ENCODE measurements around the gene CKLF.

DNA sequence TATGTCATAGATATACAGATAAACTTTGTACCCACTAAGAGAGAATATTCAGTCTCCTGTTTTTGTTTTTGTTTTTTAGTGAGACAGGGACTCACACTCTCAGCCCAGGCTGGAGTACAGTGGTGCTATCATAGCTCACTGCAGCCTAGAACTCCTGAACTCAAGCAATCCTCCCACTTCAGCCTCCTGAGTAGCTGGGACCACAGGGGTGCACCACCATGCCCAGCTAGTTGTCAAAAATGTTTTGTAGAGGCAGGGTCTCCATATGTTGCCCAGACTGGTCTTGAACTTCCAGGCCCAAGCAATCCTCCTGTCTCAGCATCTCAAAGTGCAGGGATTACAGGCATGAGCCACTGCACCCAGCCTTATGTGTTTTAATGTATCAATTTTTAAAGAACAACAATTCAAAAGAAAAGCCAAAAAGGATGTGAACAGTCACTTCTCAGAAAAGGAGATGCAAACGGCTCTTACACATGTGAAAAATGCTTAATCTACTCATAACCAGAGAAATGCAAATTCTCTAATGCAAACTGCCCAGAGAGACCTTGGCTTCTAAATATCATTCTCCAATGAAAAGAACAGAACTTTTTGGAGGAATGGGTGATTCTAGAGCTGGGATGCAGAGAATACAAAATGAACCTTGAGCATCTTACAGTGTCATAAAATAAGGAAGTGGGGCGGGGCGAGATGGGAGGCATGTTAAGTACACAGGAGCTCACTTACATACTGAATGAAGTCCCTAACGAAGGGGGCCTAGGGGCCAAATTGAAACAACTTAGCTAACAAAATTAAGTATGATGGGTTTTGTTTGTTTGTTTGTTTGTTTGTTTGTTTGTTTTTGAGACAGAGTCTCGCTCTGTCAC is 44.8 kb downstream of the CKLF start:
- TF ChIP-seq, protein P1, sequence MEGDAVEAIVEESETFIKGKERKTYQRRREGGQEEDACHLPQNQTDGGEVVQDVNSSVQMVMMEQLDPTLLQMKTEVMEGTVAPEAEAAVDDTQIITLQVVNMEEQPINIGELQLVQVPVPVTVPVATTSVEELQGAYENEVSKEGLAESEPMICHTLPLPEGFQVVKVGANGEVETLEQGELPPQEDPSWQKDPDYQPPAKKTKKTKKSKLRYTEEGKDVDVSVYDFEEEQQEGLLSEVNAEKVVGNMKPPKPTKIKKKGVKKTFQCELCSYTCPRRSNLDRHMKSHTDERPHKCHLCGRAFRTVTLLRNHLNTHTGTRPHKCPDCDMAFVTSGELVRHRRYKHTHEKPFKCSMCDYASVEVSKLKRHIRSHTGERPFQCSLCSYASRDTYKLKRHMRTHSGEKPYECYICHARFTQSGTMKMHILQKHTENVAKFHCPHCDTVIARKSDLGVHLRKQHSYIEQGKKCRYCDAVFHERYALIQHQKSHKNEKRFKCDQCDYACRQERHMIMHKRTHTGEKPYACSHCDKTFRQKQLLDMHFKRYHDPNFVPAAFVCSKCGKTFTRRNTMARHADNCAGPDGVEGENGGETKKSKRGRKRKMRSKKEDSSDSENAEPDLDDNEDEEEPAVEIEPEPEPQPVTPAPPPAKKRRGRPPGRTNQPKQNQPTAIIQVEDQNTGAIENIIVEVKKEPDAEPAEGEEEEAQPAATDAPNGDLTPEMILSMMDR (IDR thresholded peaks at IDR 0.05; ENCODE audit: low read depth, low read length, missing input control): no peak
- TF ChIP-seq TAF1 (conservative IDR thresholded peaks at IDR 0.05) (no peak), SP1 (IDR thresholded peaks at IDR 0.05) (no peak), GABPA (IDR thresholded peaks at IDR 0.05 in 1 of 2, conservative IDR thresholded peaks at IDR 0.05 in 1 of 2) (no peak), HNF4G (IDR thresholded peaks at IDR 0.05) (no peak), RAD21 (IDR thresholded peaks at IDR 0.05) (no peak), NR2F2 (IDR thresholded peaks at IDR 0.05) (no peak), YY1 (IDR thresholded peaks at IDR 0.05) (no peak), RXRA (IDR thresholded peaks at IDR 0.05) (no peak)
- TF ChIP-seq, protein P2, sequence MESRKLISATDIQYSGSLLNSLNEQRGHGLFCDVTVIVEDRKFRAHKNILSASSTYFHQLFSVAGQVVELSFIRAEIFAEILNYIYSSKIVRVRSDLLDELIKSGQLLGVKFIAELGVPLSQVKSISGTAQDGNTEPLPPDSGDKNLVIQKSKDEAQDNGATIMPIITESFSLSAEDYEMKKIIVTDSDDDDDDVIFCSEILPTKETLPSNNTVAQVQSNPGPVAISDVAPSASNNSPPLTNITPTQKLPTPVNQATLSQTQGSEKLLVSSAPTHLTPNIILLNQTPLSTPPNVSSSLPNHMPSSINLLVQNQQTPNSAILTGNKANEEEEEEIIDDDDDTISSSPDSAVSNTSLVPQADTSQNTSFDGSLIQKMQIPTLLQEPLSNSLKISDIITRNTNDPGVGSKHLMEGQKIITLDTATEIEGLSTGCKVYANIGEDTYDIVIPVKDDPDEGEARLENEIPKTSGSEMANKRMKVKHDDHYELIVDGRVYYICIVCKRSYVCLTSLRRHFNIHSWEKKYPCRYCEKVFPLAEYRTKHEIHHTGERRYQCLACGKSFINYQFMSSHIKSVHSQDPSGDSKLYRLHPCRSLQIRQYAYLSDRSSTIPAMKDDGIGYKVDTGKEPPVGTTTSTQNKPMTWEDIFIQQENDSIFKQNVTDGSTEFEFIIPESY (IDR thresholded peaks at IDR 0.05): no peak
- TF ChIP-seq, protein P3, sequence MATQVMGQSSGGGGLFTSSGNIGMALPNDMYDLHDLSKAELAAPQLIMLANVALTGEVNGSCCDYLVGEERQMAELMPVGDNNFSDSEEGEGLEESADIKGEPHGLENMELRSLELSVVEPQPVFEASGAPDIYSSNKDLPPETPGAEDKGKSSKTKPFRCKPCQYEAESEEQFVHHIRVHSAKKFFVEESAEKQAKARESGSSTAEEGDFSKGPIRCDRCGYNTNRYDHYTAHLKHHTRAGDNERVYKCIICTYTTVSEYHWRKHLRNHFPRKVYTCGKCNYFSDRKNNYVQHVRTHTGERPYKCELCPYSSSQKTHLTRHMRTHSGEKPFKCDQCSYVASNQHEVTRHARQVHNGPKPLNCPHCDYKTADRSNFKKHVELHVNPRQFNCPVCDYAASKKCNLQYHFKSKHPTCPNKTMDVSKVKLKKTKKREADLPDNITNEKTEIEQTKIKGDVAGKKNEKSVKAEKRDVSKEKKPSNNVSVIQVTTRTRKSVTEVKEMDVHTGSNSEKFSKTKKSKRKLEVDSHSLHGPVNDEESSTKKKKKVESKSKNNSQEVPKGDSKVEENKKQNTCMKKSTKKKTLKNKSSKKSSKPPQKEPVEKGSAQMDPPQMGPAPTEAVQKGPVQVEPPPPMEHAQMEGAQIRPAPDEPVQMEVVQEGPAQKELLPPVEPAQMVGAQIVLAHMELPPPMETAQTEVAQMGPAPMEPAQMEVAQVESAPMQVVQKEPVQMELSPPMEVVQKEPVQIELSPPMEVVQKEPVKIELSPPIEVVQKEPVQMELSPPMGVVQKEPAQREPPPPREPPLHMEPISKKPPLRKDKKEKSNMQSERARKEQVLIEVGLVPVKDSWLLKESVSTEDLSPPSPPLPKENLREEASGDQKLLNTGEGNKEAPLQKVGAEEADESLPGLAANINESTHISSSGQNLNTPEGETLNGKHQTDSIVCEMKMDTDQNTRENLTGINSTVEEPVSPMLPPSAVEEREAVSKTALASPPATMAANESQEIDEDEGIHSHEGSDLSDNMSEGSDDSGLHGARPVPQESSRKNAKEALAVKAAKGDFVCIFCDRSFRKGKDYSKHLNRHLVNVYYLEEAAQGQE (IDR thresholded peaks at IDR 0.05): no peak
- TF ChIP-seq, protein P4, sequence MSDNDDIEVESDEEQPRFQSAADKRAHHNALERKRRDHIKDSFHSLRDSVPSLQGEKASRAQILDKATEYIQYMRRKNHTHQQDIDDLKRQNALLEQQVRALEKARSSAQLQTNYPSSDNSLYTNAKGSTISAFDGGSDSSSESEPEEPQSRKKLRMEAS (IDR thresholded peaks at IDR 0.05): no peak

Data from liver (tissue), 3 donors.